ENCODE measurements around the gene IL10RB. TPM values are rescaled to one million over a fixed set of nuclear protein-coding genes. Genes with fewer than 3 reads are reported as not detected.

The IL10RB gene
- total RNA-seq, 1 donor from 2014 or later, result 13.8 TPM

GRCh38 chr21:33312121-33312520, 46.0 kb downstream of the IL10RB start:
- no peak for TF ChIP-seq CTCF (conservative IDR thresholded peaks at IDR 0.05)
- no peak overlapping the region for H3K27ac Mint-ChIP-seq
- H3K9me3 Mint-ChIP-seq, result peaks cover 5% of the 10 kb centered on the region
- no peaks in the 10 kb centered on the region for H3K36me3 Mint-ChIP-seq
- H3K4me1 Mint-ChIP-seq (ENCODE audit: unreplicated experiment), result peaks cover 4% of the 10 kb centered on the region
- H3K4me3 Mint-ChIP-seq, result no peak overlapping the region
- H3K27me3 Mint-ChIP-seq, result peaks cover 21% of the 10 kb centered on the region
- no peak for DNase-seq (ENCODE audit: extremely low spot score, unreplicated experiment)

- peaks cover 5% of the 10 kb centered on the region for H3K9me3 Mint-ChIP-seq
- no peak overlapping the region for H3K27ac Mint-ChIP-seq
- no peak for DNase-seq (ENCODE audit: extremely low spot score, unreplicated experiment)
- no peaks in the 10 kb centered on the region for H3K36me3 Mint-ChIP-seq
- H3K4me3 Mint-ChIP-seq, result no peak overlapping the region
- peaks cover 26% of the 10 kb centered on the region for H3K27me3 Mint-ChIP-seq
- H3K4me1 Mint-ChIP-seq (ENCODE audit: unreplicated experiment), result peaks cover 4% of the 10 kb centered on the region
- no peak for TF ChIP-seq CTCF (conservative IDR thresholded peaks at IDR 0.05)
These were observed 47.0 kb downstream of the IL10RB start for GRCh38 chr21:33313183-33313582.

- TF ChIP-seq CTCF (conservative IDR thresholded peaks at IDR 0.05), result no peak
- Mint-ChIP-seq H3K27ac (no peak overlapping the region), H3K36me3 (no peaks in the 10 kb centered on the region), H3K9me3 (peaks cover 5% of the 10 kb centered on the region), H3K27me3 (peaks cover 29% of the 10 kb centered on the region), H3K4me3 (no peak overlapping the region), H3K4me1 (ENCODE audit: unreplicated experiment) (peaks cover 4% of the 10 kb centered on the region)
- no peak for DNase-seq (ENCODE audit: extremely low spot score, unreplicated experiment)
These were observed 47.4 kb downstream of the IL10RB start for GRCh38 chr21:33313611-33314010.

- Mint-ChIP-seq H3K9me3 (peaks cover 5% of the 10 kb centered on the region), H3K4me3 (no peak overlapping the region), H3K27me3 (peaks cover 29% of the 10 kb centered on the region), H3K27ac (no peak overlapping the region), H3K36me3 (no peaks in the 10 kb centered on the region), H3K4me1 (ENCODE audit: unreplicated experiment) (peaks cover under 1% of the 10 kb centered on the region)
- no peak for TF ChIP-seq CTCF (conservative IDR thresholded peaks at IDR 0.05)
- DNase-seq (ENCODE audit: extremely low spot score, unreplicated experiment), result no peak
These were observed 47.9 kb downstream of the IL10RB start for GRCh38 chr21:33314111-33314510.

GRCh38 chr21:33315946-33316710, 50.0 kb downstream of the IL10RB start:
- H3K36me3 Mint-ChIP-seq, result no peaks in the 10 kb centered on the region
- H3K4me1 Mint-ChIP-seq (ENCODE audit: unreplicated experiment), result no peaks in the 10 kb centered on the region
- no peak for TF ChIP-seq CTCF (conservative IDR thresholded peaks at IDR 0.05)
- H3K27ac Mint-ChIP-seq, result no peak overlapping the region
- H3K27me3 Mint-ChIP-seq, result peaks cover 29% of the 10 kb centered on the region
- peaks cover 5% of the 10 kb centered on the region for H3K9me3 Mint-ChIP-seq
- no peak for DNase-seq (ENCODE audit: extremely low spot score, unreplicated experiment)
- no peak overlapping the region for H3K4me3 Mint-ChIP-seq

Measured in type B pancreatic cell (in vitro differentiated cells).